AG04449 (cell line): ENCODE data around the gene CCL28.

Experiments used
- CTCF ChIA-PET: fragments of 350-600 bp; formaldehyde crosslinking; extraction: SDS; loops from one replicate; lab custom pipeline; 2021; ENCODE audit warnings: antibody characterized with exemption; lab: Yijun Ruan, JAX
- POLR2A ChIA-PET: fragments of 400-600, 350-600 bp; formaldehyde crosslinking; extraction: SDS; loops from one replicate; lab custom pipeline; 2020; ENCODE audit warnings: antibody characterized with exemption, inconsistent platforms; lab: Yijun Ruan, JAX
- DNase-seq: peaks from one replicate; pipeline ENCODE4 v3.0.0-alpha.2; 2010; ENCODE audit warnings: low read depth, low spot score
- H3K4me3 ChIP-seq: 2 replicates; pipeline ENCODE4 v1.5.1; 2011; ENCODE audit warnings: low read depth, mild to moderate bottlenecking, control low read depth, low read length
- CTCF ChIP-seq: IDR thresholded peaks from one replicate; pipeline ENCODE4 v1.5.1; 2011; ENCODE audit warnings: mild to moderate bottlenecking, moderate library complexity, low read length, control low read depth, inconsistent platforms; ENCODE audit not compliant: insufficient read depth; ENCODE audit errors: missing control alignments

CCL28 gene

GRCh38 chr5:43400082-43400481 lies 12.1 kb downstream of the CCL28 start:
- no peak overlapping the region for H3K4me3 ChIP-seq
- ChIA-PET CTCF (interaction anchor here (1.7 to 4.7 kb wide), 3 partner anchors 11 to 85 kb away, joined by 4 to 25 read pairs (median 24); partner anchors contain the start of genes CCL28 and TMEM267), POLR2A (no interaction called here)
- DNase-seq: no peak
- no peak for TF ChIP-seq CTCF

- DNase-seq: no peak
- peak overlapping the region; percentile 55 for H3K4me3 ChIP-seq
- TF ChIP-seq CTCF: no peak
- ChIA-PET CTCF (interaction anchor here (0.8 to 1.7 kb wide), 3 partner anchors 8 to 93 kb away, joined by 3 to 8 read pairs (median 3); partner anchors contain the start of gene TMEM267), POLR2A (no interaction called here)
Observed at GRCh38 chr5:43396762-43397304, 15.4 kb downstream of the CCL28 start.

- POLR2A ChIA-PET: no interaction called here
Observed at GRCh38 chr5:43390471-43390870, 21.7 kb downstream of the CCL28 start.

DNA sequence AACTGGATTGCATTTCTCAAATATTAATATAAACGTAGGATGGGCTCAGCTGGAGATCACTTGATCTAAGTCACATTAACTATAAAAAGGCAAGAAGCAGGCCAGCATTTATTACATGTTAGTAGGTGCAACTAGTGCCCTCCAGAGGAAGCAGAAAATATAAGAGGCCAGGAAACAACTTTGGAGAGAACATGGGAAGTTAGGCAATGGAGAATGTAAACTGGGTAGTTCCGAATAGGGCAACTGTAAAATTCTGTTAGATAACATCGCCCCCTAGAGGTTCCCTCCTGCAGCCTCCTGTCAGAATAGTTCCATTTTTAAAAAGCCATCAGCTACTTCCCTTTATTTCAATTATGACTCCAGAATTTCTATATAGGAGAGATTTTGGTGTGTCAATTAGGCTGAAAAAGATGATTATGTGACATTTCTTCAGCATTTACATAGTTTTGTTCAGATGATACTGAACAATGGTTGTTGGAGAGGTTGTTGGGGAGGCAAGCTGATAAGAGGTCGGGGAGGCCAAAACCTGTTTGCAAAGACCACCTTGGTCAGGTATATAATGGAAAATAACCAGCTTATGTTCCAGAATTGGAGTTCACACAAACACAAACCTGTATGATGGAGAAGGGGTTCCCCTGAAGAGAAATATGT lies 22.4 kb downstream of the CCL28 start:
- POLR2A ChIA-PET: no interaction called here

More at GRCh38 chr5:43390471-43390870, 21.7 kb downstream of the CCL28 start:
- TF ChIP-seq CTCF: no peak
- DNase-seq: no peak
- CTCF ChIA-PET: interaction anchor here (0.7 to 4.4 kb wide), 42 partner anchors 9 to 481 kb away, joined by 3 to 35 read pairs (median 4); partner anchors contain the start of genes HMGCS1, TMEM267 and ZNF131
- H3K4me3 ChIP-seq: no peak overlapping the region

GRCh38 chr5:43386960-43387362 lies 25.2 kb downstream of the CCL28 start:
- CTCF ChIA-PET: interaction anchor here (4.0 kb wide), 1 partner anchor 477 kb away, joined by 32 read pairs; no protein-coding TSS in a partner anchor
- no peak for DNase-seq
- no peak overlapping the region for H3K4me3 ChIP-seq
- no peak for TF ChIP-seq CTCF
- POLR2A ChIA-PET: no interaction called here

More for the DNA sequence above, 22.4 kb downstream of the CCL28 start:
- TF ChIP-seq CTCF: peak; percentile 64
- CTCF ChIA-PET: interaction anchor here (0.7 to 4.4 kb wide), 53 partner anchors 10 to 509 kb away, joined by 3 to 35 read pairs (median 4); partner anchors contain the start of genes HMGCS1, TMEM267 and ZNF131
- H3K4me3 ChIP-seq: no peak overlapping the region
- DNase-seq: peak; percentile 71
